Measurements from ENCODE around the gene SH3GL1.

DNA sequence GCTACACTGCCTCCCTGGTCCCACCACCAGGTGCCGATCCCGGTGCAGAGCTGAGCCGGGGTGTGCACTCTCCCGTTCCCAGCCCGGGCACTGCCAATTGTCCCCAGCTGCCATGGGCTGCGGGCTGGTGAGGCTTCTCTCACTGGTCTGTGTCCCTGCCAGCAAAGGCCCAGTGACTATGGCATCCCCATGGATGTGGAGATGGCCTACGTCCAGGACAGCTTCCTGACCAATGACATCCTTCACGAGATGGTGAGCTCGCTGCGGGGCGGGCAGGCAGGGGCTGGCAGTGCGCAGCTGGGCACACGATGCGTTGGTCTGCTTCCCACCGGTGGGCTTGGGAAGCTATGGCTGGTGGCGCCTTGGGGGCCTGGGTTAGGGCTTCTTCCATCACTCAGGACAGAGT lies 42.4 kb downstream of the SH3GL1 start:
- TF ChIP-seq POLR2AphosphoS5 (IDR thresholded peaks at IDR 0.05; ENCODE audit: borderline replicate concordance, low read depth, low read length) = no peak
- no peak for TF ChIP-seq EZH2 (IDR thresholded peaks at IDR 0.05)
- no peak for TF ChIP-seq FOXP2 (optimal IDR thresholded peaks at IDR 0.05; ENCODE audit: control extremely low read depth, extremely low read length, insufficient read depth)

Data from SK-N-MC (cell line).